Upper lobe of left lung (tissue), 4 donors: ENCODE measurements around the gene ARHGAP24.

Experiments
- CTCF ChIP-seq, 6 experiments: fragments of 450-650 bp in 4 of 6; fragments of 200-600 bp in 2 of 6; sonication (generic) in 2 of 6; IDR thresholded peaks; one replicate each; pipeline ENCODE4 v1.5.1; 2016 to 2019; ENCODE audit warnings: antibody characterized with exemption in 6 of 6
- POLR2A ChIP-seq, 4 donors: fragments of 450-650 bp; IDR thresholded peaks; one replicate each; pipeline ENCODE4 v1.5.1; 2016 to 2017; ENCODE audit warnings: antibody characterized with exemption in 4 of 4, mild to moderate bottlenecking in 2 of 4

DNA sequence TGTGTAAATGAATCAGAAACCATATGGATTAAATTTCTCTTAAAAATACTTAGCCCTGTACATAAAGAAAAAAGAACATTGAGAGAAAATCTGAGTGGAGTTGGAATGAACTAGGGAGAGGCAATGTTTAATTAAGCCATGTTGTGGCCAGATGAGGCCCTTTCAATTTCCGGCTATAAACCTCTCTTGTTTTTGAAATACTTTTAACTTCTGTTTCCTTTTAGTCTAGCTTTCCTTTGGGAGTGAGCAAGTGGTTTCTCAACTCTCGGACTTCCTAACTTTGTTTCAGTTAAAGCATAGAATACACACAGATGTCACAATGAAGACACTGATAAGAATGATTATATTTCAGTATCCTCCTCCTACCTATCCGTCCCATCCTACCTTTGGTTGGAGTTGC, 197.2 kb downstream of the ARHGAP24 start:
- no peak for TF ChIP-seq CTCF (IDR thresholded peaks at IDR 0.05)
- no peak for TF ChIP-seq POLR2A (IDR thresholded peaks at IDR 0.05)
